Loucy (cell line): ENCODE results near the gene DCAF6.

Experiments used
- EZH2phosphoT487 ChIP-seq: fragments of 200-600 bp; IDR thresholded peaks from 2 replicates; pipeline ENCODE4 v1.6.1; 2018; ENCODE audit warnings: antibody characterized with exemption, mild to moderate bottlenecking, moderate library complexity, borderline replicate concordance
- TF ChIP-seq, protein P1 (sequence below): fragments of 200-600 bp; sonication (generic); conservative IDR thresholded peaks from 2 replicates; pipeline ENCODE4 v1.5.1; 2014; ENCODE audit warnings: mild to moderate bottlenecking, antibody characterized with exemption, low read length

DNA sequence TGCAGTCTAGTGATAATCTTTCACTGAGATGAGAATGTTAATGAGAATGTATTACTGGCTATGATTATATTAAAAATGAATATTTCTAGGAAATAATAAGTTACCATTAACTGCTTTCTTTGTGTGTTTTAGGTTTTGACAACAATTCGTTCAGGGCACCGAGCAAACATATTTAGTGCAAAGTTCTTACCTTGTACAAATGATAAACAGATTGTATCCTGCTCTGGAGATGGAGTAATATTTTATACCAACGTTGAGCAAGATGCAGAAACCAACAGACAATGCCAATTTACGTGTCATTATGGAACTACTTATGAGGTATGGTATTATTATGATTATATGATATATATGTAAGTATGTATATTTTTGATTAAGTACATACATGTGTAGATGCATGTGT, 38.2 kb downstream of the DCAF6 start:
- TF ChIP-seq, protein P1, sequence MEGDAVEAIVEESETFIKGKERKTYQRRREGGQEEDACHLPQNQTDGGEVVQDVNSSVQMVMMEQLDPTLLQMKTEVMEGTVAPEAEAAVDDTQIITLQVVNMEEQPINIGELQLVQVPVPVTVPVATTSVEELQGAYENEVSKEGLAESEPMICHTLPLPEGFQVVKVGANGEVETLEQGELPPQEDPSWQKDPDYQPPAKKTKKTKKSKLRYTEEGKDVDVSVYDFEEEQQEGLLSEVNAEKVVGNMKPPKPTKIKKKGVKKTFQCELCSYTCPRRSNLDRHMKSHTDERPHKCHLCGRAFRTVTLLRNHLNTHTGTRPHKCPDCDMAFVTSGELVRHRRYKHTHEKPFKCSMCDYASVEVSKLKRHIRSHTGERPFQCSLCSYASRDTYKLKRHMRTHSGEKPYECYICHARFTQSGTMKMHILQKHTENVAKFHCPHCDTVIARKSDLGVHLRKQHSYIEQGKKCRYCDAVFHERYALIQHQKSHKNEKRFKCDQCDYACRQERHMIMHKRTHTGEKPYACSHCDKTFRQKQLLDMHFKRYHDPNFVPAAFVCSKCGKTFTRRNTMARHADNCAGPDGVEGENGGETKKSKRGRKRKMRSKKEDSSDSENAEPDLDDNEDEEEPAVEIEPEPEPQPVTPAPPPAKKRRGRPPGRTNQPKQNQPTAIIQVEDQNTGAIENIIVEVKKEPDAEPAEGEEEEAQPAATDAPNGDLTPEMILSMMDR = no peak
- no peak for TF ChIP-seq EZH2phosphoT487
